Measurements from ENCODE around the gene SYT9.
A peak's percentile ranks its signal among the peaks of the same experiment; 100 is the strongest.
"Not testable (repeated sequence)": the region's sequence is repeated elsewhere in the genome, so short reads cannot be mapped to it uniquely, and the experiment has no call there.

Gene SYT9

GRCh38 chr11:7511401-7511800, 259.7 kb downstream of the SYT9 start:
- peak; percentile 94 for DNase-seq

DNA sequence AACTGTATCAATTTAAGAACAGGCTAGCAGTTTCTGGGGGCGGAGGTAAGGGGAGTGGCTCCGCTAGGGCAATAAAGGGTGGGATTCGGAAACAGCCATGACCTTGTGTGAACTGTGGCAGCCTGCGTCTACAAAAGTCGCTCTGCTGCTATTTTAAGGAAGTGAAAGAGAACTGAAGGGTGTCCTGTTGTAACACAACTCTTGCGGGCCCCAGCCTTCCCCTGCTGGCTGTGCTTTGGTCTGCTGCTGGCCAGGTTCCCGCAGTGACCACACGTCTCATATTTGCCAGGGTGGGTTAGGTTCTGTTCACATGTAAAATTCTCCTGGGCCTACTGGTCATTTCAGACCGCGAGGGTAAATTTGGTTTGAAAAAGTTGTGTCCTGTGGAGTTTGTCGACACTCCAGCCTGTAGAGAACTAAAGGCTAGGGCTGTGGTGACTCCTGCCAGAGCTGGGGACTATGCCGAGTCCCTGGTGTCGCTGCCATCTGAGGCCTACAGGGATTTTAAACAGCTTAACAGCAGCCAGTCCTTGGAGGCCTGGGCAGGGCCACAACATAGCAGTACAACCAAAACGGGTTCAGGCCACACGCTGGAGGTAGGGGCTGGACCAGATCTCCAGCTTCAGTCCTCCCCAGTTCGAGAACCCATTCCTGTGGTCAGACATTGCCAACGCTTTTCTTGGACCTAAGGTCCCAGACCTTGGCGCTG, 261.0 kb downstream of the SYT9 start:
- no peak for DNase-seq

DNA sequence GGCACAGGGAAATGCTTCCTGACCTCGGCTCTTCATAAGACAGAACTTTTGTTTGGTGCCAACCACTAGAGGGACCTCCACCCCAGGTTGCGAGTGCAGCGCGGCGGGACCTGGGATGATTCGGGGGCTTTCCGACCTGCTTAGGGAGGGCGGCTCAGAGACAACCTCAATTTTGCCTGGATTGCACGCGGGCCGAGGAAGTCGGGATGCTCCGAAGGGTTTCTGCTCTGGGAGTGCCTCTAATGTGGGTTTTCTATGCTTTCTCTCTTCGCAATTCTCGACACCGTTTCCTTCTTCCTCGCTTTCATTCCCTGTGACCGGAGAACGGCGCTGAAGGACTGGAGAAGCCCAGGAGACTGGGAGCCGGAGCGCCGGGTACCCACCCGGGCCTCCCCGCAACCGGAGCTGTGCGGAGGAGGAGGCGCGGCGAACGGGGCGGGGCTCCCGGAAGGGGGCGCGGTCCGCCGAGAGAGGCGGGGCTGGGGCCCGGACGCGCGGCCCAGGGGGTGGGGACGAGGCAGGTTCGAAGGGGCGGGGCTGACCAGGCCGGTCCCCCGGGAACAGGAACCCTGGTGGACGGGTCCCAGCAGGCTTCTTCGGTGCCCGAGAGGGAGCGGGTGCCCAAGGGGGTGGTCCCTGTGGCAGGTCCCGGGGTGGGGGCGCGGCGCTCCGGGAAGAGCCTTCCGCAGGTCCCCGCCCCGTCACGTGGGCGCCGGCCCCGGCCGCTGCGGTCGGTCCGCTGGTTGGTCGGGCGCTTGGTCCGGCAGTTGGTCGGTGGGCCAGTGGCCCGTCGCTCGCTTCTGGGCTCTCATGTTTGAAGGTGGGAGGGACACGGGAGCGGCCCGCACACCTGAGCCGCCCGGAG, 261.8 kb downstream of the SYT9 start, which contains the start of gene PPFIBP2:
Gene PPFIBP2 (plus strand): TSS at position 766 of the 865 bp plus-strand sequence. CDS start 35,477 bp downstream, outside the sequence.
- DNase-seq: peak; percentile 68

DNA sequence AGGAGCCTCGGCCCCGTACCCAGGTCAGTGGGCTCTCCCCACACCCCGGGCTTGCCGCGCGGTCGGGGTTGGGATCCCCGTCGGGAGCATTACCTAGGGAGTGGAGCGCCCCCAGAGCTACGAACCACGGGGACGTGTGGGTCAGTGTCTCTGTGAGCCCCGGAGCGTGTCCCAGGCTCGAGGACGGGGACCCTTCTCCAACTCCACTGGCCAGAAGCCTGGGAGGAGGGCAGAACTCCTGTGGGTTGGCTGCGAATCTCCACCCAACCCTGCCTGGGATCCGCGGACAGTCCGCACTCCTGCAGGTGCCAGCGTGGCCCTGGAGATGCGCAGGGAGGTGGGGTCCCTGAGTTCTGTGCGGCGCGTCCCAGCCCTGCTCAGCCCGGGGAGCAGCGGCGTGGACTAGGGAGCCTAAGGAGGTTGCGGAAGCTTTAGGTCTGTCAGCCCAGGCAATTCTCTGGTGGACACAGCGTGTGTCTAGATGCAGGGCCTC, 262.4 kb downstream of the SYT9 start:
- DNase-seq: no peak

DNA sequence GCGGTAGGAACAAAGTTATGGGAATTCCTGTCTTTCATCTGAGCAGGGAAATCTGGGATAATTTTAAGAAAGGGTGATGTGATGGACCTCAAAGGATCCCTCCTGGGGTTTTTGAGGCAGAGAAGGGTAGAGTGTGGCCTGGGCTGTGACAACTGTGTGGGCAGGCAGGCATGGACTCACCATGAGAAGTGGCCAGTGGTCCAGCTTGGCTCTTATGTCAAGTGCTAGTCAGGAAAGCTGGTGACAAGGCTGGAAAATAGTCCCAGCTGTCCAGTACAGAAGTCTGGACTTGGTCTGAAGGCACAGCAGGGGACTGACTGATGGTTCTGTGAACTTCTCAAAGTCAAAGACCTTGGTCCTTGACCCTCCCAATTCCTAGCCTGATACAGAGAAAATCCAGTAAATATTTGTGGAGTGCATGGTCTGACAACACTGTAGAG, 263.8 kb downstream of the SYT9 start:
- DNase-seq: no peak

DNA sequence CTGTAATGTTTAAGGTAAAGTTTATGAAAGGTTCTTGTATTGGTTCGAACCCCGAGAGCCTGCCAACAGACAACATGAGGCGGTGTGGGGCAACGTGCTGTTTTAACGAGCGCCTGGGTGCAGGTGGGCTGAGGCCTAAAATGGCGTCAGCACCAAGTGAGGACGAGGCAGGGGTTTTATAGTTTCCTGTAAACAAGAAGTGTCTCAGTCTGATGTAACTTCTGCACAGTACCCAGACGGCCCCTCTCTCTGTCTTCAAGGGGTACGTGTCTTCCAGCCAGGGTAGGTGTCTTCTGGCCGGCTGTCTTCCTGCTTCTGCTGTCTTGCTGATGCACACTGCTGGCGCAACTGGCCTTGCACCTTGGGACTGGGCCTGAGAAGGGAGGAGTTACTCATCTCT, 264.8 kb downstream of the SYT9 start:
- no peak for DNase-seq

GRCh38 chr11:7517743-7518142, 266.0 kb downstream of the SYT9 start:
- DNase-seq: not testable (repeated sequence)
